ENCODE measurements around the gene ABLIM1. TPM values are rescaled to one million over a fixed set of nuclear protein-coding genes. Genes with fewer than 3 reads are reported as not detected.
"Not testable (repeated sequence)": the region's sequence is repeated elsewhere in the genome, so short reads cannot be mapped to it uniquely, and the experiment has no call there.

Gene ABLIM1
- total RNA-seq: 100 to 1,000 TPM; 119 to 128 TPM

DNA sequence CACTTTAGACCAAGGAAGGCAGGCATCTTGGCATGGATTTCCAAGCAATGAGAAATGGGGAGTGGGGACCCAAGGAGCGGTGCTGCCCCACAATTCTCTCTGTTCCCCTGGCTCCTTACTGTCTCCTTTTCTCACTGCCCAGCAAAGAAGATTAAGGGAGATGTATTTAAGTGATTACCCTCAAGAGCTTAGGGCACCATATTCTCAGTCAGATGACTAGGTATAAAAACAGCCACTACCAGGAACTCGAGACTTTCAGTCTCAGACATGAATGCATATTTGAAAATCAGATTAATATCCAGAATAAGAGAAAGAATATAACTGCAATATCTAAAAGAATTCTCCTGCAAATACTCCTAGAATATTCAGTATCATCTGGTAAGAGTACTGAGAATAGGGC lies at the start of gene ABLIM1:
Gene ABLIM1 (minus strand): TSS at position 101 of the 400 bp plus-strand sequence. CDS start 75 bp downstream, at position 26.
- Mint-ChIP-seq H3K4me3 (no peak within 1 kb of the TSS), H3K4me1 (ENCODE audit: low read depth) (no peaks in the 10 kb centered on the region), H3K36me3 (no peaks in the 10 kb centered on the region), H3K27me3 (peaks cover 3% of the 10 kb centered on the region), H3K27ac (no peak within 1 kb of the TSS), H3K9me3 (no peaks in the 10 kb centered on the region)
- intact Hi-C loops (cut with micrococcal nuclease): no loop called here
- DNase-seq: no peak
- ChIA-PET POLR2A (no interaction called here), CTCF (no interaction called here)

DNA sequence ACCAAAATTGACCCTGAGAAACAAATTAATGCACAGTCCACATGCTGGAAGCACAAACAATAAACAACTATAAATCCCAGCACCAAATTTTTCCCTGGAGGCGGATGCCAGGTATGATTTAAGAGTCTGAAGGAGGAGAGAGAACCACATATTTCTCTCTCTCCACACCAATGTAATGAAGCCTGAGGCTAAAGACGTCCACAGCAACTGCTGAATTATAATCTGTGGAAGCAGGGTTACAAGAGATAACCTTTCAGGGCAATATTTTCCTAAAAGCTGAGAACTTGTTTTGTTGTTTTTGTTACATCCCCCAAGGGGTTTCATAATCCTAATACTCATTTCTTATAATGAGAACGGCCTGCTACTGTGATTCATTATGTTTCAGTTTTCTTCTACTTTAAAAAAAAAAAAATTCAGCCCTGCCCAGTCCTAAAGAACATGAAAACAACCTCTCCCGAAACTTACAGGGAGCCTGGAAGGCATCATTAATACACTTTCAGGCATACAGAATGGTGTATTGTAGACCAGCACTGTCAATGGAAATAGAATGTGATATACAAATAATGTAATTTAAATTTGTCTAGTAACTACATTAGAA lies 48.5 kb upstream of the ABLIM1 start:
- H3K36me3 Mint-ChIP-seq: no peaks in the 10 kb centered on the region
- intact Hi-C loops (cut with micrococcal nuclease): no loop called here
- H3K4me1 Mint-ChIP-seq (ENCODE audit: low read depth): no peaks in the 10 kb centered on the region

DNA sequence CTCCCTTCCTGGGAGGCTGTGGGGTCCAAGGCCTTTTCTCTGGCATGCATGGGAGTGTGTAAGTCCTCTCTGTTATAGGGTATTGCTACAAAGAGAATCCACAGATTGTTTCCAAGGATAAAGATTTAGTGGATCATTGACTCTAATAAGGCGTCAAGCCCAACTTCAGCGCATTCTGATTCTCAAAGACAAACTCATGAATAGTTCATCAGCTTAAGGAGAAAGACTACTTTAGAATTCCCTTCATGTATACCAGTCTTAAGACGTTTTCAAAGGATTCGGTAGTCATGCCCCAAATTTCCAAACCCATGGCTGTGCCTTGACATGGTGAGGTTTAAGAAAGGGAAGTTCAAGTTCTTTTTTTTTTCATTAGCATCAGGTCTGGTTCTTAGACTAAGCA lies 46.6 kb upstream of the ABLIM1 start:
- Mint-ChIP-seq H3K27me3 (peaks cover 7% of the 10 kb centered on the region), H3K4me1 (ENCODE audit: low read depth) (no peaks in the 10 kb centered on the region), H3K36me3 (no peaks in the 10 kb centered on the region), H3K9me3 (no peaks in the 10 kb centered on the region), H3K27ac (no peak overlapping the region), H3K4me3 (no peak overlapping the region)
- ChIA-PET CTCF (interaction anchor here (0.9 to 3.2 kb wide), 4 partner anchors 43 to 401 kb away, joined by 3 to 21 read pairs (median 8); no protein-coding TSS in a partner anchor), POLR2A (no interaction called here)
- no peak for DNase-seq
- intact Hi-C loops (cut with micrococcal nuclease): loop anchor here (5.0 kb wide), 1 partner anchor 78 kb away; no protein-coding TSS in a partner anchor

More for the DNA sequence above, 48.5 kb upstream of the ABLIM1 start:
- no peak for DNase-seq
- H3K27me3 Mint-ChIP-seq: peaks cover 11% of the 10 kb centered on the region
- ChIA-PET POLR2A (no interaction called here), CTCF (interaction anchor here (0.6 kb wide), 1 partner anchor 887 kb away, joined by 3 read pairs; no protein-coding TSS in a partner anchor)
- no peaks in the 10 kb centered on the region for H3K9me3 Mint-ChIP-seq
- no peak overlapping the region for H3K4me3 Mint-ChIP-seq
- H3K27ac Mint-ChIP-seq: no peak overlapping the region

DNA sequence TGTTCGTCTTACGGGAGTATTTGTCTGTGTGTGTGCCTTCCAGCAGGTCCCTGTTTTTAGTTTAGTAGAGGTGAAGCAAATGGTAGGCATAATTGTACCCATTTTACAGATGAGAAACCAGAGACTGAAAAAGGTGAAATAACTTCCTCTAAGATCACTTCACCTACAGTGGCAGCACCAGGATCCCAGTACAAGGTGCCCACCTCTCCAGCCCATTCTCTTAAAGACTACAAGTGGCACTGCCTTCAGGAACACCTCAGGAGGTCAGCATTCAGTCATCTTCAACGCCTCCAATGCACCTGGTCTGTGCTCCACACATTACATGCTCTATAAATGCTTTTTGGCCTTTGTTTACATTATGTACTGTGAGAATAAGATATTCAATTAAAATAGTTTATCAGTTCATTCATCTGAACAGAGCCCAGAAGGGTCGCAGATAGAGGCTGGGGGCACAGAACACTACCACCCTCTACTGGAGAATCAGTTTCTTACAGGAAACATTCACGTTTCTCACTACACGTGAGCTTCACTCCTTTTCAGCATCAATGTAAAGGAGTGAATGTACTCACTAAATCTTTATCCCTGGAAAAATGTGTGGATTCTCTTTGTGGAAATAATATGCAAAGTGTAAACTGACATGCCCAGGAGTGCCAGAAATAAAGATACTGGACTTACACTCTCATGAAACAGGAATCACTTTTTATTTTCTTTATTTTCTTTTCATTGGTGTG lies 45.5 kb upstream of the ABLIM1 start:
- H3K4me3 Mint-ChIP-seq: no peak overlapping the region
- CTCF ChIA-PET: interaction anchor here (0.6 to 3.2 kb wide), 18 partner anchors 9 to 1119 kb away, joined by 3 to 21 read pairs (median 3); no protein-coding TSS in a partner anchor
- DNase-seq: no peak

DNA sequence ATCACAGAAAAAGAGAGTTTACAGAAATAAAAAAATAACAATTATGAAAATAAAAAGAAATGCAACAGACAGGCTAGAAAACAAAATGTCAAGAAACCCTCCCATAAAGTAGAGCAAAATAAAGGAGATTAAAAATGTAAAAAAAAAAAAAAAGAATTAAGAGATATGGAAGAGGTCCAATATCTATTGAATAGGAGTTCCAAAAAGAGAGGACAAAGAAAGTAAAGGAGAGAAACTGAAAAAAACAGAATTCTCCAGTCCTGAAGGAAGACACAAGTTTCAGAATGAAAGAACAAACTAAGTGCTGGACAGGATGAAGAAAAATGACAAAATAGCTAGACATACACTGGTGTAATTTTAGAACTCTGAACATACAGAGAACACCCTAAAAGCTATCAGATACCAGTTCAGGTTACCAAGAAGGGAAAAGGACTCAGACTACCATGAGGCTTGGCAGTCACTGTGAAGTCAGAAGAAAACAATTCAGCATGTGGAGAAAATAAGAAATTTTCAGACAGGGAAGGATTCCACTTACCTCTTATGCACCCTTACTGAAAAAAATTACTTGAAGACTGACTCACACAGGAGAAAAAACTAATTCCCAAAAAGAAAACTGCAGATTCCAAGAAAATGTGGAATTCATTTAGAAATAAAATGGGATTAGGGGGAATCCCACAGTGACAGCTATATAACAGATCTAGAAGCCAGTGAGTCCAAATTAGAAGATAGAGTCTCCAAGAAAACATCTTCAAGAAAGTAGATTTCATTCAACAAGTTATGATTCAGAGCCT lies 40.4 kb upstream of the ABLIM1 start:
- H3K27me3 Mint-ChIP-seq: peaks cover 4% of the 10 kb centered on the region
- H3K27ac Mint-ChIP-seq: no peak overlapping the region
- H3K9me3 Mint-ChIP-seq: no peaks in the 10 kb centered on the region
- H3K36me3 Mint-ChIP-seq: no peaks in the 10 kb centered on the region
- intact Hi-C loops (cut with micrococcal nuclease): loop anchor here (10.0 kb wide), 1 partner anchor 176 kb away; no protein-coding TSS in a partner anchor
- DNase-seq: no peak
- H3K4me1 Mint-ChIP-seq (ENCODE audit: low read depth): peaks cover 5% of the 10 kb centered on the region
- ChIA-PET CTCF (interaction anchor here (0.6 to 1.6 kb wide), 5 partner anchors 79 to 227 kb away, joined by 3 to 5 read pairs (median 3); no protein-coding TSS in a partner anchor), POLR2A (no interaction called here)
- H3K4me3 Mint-ChIP-seq: no peak overlapping the region

More for the DNA sequence above, 45.5 kb upstream of the ABLIM1 start:
- POLR2A ChIA-PET: no interaction called here
- intact Hi-C loops (cut with micrococcal nuclease): loop anchor here (1.0 to 5.0 kb wide), 3 partner anchors 79 to 399 kb away; no protein-coding TSS in a partner anchor
- no peaks in the 10 kb centered on the region for H3K36me3 Mint-ChIP-seq
- no peaks in the 10 kb centered on the region for H3K9me3 Mint-ChIP-seq
- H3K27ac Mint-ChIP-seq: no peak overlapping the region
- no peaks in the 10 kb centered on the region for H3K4me1 Mint-ChIP-seq (ENCODE audit: low read depth)
- peaks cover 7% of the 10 kb centered on the region for H3K27me3 Mint-ChIP-seq

DNA sequence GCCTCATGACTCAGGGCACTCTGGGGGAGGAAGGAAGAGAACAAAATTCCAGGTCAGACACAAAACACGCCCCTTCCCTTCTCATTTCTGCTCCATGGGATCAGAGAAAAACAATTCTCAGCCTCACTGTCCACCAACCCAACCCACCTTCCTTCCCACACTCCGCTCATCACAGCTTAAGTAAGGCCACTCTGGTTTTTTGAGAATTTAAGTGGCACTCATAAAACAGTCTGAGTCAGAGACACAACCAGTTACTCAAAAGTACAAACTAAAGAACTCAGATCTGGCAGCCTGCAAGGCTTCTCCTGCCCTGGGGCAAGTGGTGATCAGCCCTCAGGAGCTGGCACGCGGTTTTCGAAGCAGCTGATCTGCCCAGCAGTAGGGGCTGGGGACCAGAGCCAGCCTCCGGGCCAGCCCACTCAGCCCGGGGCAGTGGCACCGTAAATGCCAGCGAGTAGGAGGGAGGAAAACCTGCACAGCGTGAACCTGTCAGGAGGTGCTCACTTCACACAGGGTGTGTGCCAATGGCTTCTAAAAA lies 39.1 kb upstream of the ABLIM1 start:
- CTCF ChIA-PET: interaction anchor here (1.0 to 1.6 kb wide), 2 partner anchors 210 to 226 kb away, joined by 5 read pairs; no protein-coding TSS in a partner anchor
- Mint-ChIP-seq H3K27me3 (peaks cover 4% of the 10 kb centered on the region), H3K9me3 (no peaks in the 10 kb centered on the region), H3K27ac (no peak overlapping the region), H3K36me3 (no peaks in the 10 kb centered on the region), H3K4me1 (ENCODE audit: low read depth) (peaks cover 5% of the 10 kb centered on the region), H3K4me3 (no peak overlapping the region)
- DNase-seq: no peak
- POLR2A ChIA-PET: no interaction called here
- intact Hi-C loops (cut with micrococcal nuclease): loop anchor here (10.0 kb wide), 1 partner anchor 178 kb away; no protein-coding TSS in a partner anchor

DNA sequence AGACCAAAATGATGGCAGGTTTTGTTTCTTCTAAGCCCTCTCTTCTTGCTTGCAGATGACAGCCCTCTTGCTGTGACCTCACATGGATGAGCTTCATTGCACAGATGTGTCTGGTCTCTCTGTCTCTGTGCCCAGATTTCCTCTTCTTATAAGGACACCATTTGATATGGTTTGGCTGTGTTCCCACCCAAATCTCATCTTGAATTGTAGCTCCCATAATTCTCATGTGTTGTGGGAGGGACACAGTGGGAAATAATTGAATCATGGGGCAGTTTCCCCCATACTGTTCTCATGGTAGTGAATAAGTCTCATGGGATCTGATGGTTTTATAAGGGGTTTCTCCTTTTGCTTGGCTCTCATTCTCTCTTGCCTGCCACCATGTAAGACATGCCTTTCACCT lies 38.2 kb upstream of the ABLIM1 start:
- POLR2A ChIA-PET; H3K27ac Mint-ChIP-seq; H3K9me3 Mint-ChIP-seq; DNase-seq; H3K36me3 Mint-ChIP-seq; H3K4me1 Mint-ChIP-seq (ENCODE audit: low read depth); H3K4me3 Mint-ChIP-seq; H3K27me3 Mint-ChIP-seq: not testable (repeated sequence)
- CTCF ChIA-PET: interaction anchor here (4.2 to 5.2 kb wide), 2 partner anchors 147 to 224 kb away, joined by 30 to 32 read pairs; no protein-coding TSS in a partner anchor
- intact Hi-C loops (cut with micrococcal nuclease): loop anchor here (10.0 kb wide), 1 partner anchor 178 kb away; no protein-coding TSS in a partner anchor

DNA sequence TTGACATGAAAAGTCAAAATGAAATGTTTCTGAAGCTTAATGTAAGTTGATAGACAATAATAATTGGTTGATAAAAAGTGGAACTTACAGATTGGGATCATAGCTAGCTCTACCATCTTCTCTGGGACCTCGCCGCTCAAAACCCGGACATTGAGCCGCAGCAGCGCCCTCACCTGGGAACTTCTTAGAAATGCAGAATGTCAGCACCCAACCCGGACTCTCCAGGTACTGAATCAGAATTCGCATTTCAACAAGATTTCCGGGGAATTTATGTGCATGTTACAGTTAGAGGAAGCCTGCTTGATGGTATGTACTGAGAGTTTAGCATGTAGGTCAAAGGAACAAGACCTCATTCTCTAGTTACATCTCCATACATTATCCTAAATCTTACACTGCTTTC lies 36.7 kb upstream of the ABLIM1 start:
- Mint-ChIP-seq H3K36me3 (no peaks in the 10 kb centered on the region), H3K4me3 (no peak overlapping the region), H3K9me3 (no peaks in the 10 kb centered on the region), H3K27ac (no peak overlapping the region), H3K27me3 (peaks cover 4% of the 10 kb centered on the region), H3K4me1 (ENCODE audit: low read depth) (peaks cover 5% of the 10 kb centered on the region)
- POLR2A ChIA-PET: no interaction called here
- peak; percentile 63 for DNase-seq
- intact Hi-C loops (cut with micrococcal nuclease): loop anchor here (1.0 to 10.0 kb wide), 3 partner anchors 144 to 224 kb away; no protein-coding TSS in a partner anchor
- CTCF ChIA-PET: interaction anchor here (0.6 to 5.2 kb wide), 17 partner anchors 9 to 391 kb away, joined by 3 to 32 read pairs (median 4); no protein-coding TSS in a partner anchor

DNA sequence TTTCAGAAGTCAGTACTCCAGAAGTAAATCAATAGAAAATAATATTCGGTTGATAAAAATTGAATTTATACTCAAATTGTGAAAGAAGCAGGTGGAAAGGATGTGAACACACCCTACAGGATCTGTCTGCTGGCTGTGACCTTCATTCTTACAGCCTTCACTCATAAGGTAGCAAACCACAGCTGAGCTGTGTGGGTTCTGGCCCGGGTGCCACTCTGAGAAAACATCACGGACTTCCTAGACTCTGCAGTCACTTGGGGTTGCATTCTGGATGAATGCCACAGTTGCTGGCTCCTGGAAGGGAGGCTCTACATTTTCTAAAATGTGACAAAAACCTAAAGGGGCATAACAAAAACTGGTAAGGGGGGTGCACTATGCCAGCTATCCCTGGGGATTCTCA lies 36.0 kb upstream of the ABLIM1 start:
- ChIA-PET POLR2A (no interaction called here), CTCF (interaction anchor here (0.7 to 5.2 kb wide), 14 partner anchors 8 to 391 kb away, joined by 3 to 32 read pairs (median 4); no protein-coding TSS in a partner anchor)
- intact Hi-C loops (cut with micrococcal nuclease): loop anchor here (1.0 to 10.0 kb wide), 3 partner anchors 144 to 223 kb away; no protein-coding TSS in a partner anchor
- H3K27me3 Mint-ChIP-seq: peaks cover 4% of the 10 kb centered on the region
- H3K4me3 Mint-ChIP-seq: no peak overlapping the region
- peaks cover 5% of the 10 kb centered on the region for H3K4me1 Mint-ChIP-seq (ENCODE audit: low read depth)
- no peak overlapping the region for H3K27ac Mint-ChIP-seq
- peak; percentile 12 for DNase-seq
- no peaks in the 10 kb centered on the region for H3K36me3 Mint-ChIP-seq
- H3K9me3 Mint-ChIP-seq: no peaks in the 10 kb centered on the region

DNA sequence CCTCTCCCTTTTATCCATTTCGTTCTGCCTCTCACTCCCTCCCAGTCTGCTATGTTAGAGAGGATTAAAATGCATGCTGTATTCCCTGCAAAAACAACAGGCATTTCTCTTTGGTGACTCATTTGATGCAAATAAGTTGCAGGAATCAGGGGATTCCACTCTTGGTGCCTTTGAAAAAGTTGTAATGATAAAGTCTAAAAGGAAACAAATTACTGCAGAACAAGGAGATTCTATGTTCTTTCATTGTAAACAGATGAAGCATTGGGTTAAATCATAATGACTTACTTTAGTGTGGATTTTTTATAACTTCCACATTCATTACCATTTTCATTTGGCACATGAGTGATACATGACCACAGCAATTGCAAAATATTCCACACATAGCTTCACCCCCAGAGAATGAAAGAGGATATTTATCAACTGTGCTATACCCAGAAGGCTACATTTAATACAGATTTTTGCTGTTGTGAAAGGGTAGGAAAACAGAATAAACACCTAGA lies 33.4 kb upstream of the ABLIM1 start:
- Mint-ChIP-seq H3K27ac (no peak overlapping the region), H3K4me3 (no peak overlapping the region), H3K4me1 (ENCODE audit: low read depth) (peaks cover 5% of the 10 kb centered on the region), H3K9me3 (no peaks in the 10 kb centered on the region), H3K27me3 (no peaks in the 10 kb centered on the region), H3K36me3 (no peaks in the 10 kb centered on the region)
- ChIA-PET POLR2A (no interaction called here), CTCF (interaction anchor here (0.8 to 5.2 kb wide), 3 partner anchors 219 to 387 kb away, joined by 3 to 32 read pairs (median 4); no protein-coding TSS in a partner anchor)
- no peak for DNase-seq
- intact Hi-C loops (cut with micrococcal nuclease): loop anchor here (10.0 kb wide), 1 partner anchor 183 kb away; no protein-coding TSS in a partner anchor

DNA sequence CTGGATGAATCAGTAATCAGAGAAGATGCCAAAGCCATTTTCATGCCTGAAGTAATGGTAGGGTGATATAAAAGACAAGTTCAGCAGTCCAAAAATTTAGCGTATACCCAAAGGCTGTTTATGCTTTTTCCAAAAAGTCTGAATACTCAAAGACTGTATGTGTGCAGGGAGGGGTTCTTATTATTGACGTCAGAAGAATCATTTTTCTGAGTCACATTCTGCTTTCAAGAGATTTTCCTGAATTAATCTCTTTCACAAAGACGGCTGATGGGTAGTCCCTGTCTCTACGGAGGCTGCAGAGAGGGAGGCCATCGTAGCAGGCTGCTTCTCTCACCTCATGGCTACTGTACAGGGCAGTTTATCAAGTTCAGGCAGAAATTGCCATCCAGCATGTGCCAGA lies 30.7 kb upstream of the ABLIM1 start:
- no peak overlapping the region for H3K4me3 Mint-ChIP-seq
- no peaks in the 10 kb centered on the region for H3K4me1 Mint-ChIP-seq (ENCODE audit: low read depth)
- DNase-seq: no peak
- H3K27me3 Mint-ChIP-seq: no peaks in the 10 kb centered on the region
- no peaks in the 10 kb centered on the region for H3K9me3 Mint-ChIP-seq
- H3K27ac Mint-ChIP-seq: no peak overlapping the region
- ChIA-PET CTCF (no interaction called here), POLR2A (no interaction called here)
- intact Hi-C loops (cut with micrococcal nuclease): no loop called here
- no peaks in the 10 kb centered on the region for H3K36me3 Mint-ChIP-seq
